Stimulated activated CD4-positive, alpha-beta T cell treated with anti-CD3 and anti-CD28 coated beads, Interleukin-2, amount 100 ng/mL, for 4 hours (primary cell): Measurements from ENCODE around the gene HEYL.
"Not testable (repeated sequence)": the region's sequence is repeated elsewhere in the genome, so short reads cannot be mapped to it uniquely, and the experiment has no call there.

ENCODE experiments used
- DNase-seq: peaks from one replicate; pipeline ENCODE4 v3.0.0-alpha.2; 2020; ENCODE audit warnings: low read depth

Gene HEYL

GRCh38 chr1:39635871-39636210, 3.6 kb downstream of the HEYL start:
- no peak for DNase-seq

GRCh38 chr1:39635205-39635870, 4.1 kb downstream of the HEYL start:
- no peak for DNase-seq

GRCh38 chr1:39633422-39633821, 6.0 kb downstream of the HEYL start:
- DNase-seq: no peak

GRCh38 chr1:39632682-39633417, 6.6 kb downstream of the HEYL start:
- DNase-seq: no peak

DNA sequence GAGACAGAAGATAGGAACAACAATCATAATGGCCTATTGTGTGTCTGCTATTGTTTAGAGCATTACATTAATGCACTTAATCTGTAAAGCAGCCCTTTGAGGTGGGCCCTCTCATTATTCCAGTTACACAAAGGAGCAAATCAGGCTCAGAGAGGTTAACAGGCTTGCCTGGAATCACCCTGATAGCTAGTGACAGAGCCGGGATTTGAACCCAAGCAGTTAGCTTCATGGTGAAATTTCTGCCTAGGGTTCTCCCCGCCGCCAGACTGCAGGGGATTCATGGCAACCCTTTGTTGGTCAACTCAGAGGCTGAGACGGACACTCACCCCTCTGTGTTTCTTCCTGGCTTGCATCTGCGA, 7.1 kb downstream of the HEYL start:
- DNase-seq: no peak

- DNase-seq: no peak
Measured at GRCh38 chr1:39631361-39632322, 7.8 kb downstream of the HEYL start.

- DNase-seq: no peak
Measured at GRCh38 chr1:39628807-39629350, 10.6 kb downstream of the HEYL start.

- DNase-seq: no peak
Measured at GRCh38 chr1:39626646-39627045, 12.8 kb downstream of the HEYL start.

DNA sequence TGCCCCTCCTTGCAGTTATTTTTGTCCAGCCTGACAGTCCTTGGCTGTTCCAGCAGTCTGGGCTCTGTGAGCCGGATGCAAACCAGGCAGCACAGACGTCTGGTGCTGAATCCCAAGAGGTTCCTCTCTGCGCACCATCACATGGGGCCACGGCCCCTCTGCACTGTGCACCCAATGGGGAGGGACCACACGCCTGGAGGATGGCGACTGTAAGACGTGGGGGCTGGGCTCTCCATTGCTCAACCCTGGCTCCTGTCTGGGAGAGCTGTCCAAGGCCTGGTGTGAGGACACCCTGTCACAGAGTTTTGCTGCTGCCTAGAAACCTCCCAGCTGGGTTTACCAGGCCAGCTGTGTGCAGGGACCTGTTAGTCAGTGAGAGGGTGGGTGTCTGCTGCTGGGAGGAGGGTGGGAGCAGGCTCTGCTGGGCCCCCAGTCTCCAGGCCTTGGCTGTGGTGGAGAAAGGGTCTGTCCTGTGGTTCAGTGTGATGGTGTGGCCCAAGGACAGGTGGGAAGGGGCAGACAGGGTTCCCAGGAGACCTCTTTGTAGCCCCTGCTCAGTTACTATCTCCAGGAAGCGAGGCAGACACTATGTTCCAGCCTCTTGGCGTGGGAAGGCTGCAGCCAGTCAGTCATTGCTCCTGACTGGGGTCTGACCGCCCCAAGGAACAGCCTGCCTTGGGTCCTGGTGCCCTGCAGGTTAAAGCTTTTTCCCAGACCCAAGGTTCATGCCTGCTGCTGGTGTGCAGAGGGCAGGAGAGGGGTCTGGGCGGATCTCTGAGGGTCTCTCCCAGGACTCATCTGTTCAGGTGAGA, 13.8 kb downstream of the HEYL start:
- no peak for DNase-seq

GRCh38 chr1:39625009-39625408, 14.4 kb downstream of the HEYL start:
- no peak for DNase-seq

DNA sequence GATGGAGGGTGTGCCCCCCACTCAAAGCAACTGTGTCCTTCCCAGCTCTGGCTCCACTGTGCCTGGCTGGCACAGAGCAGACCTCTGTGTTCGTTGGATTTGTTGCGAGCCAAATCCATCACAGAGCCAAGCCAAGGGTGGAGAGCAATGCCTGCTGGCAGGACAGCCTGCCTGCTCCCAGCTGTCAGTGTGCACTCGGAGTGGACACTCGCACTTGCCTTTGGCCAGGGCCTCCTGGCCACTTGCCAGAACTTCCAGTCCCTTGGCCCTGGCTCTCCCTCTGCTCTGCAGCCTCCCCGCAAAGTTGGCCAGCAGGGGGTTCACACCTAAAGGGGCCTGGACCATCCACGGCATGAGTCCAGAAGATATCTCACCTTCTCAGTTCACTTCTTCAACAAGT, 16.4 kb downstream of the HEYL start:
- no peak for DNase-seq

DNA sequence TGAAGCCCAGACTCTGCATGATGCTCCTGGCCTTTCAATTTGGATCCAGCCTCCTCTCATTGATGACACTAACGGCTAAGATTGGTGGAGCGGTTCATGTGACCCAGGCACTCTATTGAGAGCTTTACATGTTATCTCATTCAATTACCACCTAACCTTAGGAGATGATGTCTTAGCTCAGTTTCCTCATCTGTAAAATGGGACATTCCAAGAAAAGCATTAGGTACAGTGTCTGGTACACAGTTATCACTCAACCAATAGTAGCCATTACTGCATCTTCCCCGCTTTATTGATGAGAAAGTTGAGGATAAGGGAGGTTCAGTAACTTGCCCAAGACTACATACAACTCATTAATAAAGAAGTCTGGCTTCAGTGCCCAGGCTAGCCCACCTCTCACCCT, 17.0 kb downstream of the HEYL start:
- no peak for DNase-seq

DNA sequence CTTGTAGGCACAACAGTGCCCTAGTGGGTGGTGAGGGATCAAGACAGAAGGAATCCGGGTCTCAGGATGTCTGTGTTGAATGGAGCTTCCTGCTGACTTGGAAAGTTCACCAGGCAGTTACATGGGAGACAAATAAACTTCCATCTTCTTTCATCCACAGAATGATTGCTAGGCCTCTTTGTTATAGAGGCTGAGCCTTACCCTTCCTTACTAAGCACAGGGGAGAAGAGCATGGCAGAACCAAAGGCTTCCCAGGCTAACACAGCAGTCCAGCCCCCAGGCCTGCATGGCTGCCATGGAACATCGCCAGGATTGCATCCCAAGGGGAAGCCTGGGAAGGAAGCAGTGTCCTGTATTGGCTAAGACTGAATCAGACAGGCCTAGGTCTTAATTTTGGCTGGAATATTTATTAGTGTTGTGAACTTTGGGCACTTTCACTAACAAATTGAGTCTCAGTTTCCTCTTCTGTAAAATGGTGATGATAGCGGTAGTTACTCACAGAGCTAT, 18.7 kb downstream of the HEYL start:
- no peak for DNase-seq

GRCh38 chr1:39617488-39618049, 21.9 kb downstream of the HEYL start:
- no peak for DNase-seq

GRCh38 chr1:39615086-39615673, 24.3 kb downstream of the HEYL start:
- DNase-seq: no peak

- no peak for DNase-seq
Measured at GRCh38 chr1:39614488-39614887, 25.0 kb downstream of the HEYL start.

DNA sequence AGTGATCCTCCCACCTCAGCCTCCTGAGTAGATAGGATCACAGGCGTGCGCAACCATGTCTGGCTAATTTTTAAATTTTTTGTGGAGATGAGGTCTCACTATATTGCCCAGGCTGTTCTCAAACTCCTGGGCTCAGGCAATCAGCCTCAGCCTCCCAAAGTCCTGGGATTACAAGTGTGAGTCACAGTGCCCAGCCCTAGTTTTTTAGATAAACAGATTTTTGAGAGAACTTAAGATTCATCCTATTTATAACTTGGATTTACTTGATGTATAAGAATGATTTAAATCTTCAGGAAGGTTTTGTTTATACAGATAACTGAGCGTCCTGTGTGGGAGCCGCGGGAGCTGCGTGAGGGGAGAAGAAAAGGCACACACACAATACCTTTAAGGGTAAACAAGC, 26.2 kb downstream of the HEYL start:
- DNase-seq: no peak

GRCh38 chr1:39609618-39610331, 29.7 kb downstream of the HEYL start:
- DNase-seq: peak; percentile 65

DNA sequence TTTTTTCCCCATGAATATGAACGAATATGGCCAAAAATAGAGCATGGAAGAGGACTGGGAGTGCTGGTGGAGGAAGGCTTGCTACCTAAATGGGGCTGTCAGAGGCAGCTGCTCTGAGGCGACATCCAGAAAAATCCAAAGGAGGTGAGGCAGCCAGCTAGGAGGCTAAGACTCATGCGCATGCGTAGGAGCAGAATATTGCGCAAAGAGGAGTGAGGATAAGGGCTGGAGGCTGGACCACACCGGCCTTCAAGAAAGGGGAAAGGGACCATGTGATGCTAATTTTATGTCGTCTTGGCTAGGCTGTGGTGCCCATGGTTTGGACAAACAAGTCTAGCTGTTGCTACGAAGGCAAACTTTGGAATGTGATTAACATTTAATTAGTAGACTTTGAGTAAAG, 30.5 kb downstream of the HEYL start:
- DNase-seq: no peak

GRCh38 chr1:39603677-39604076, 35.8 kb downstream of the HEYL start:
- DNase-seq: not testable (repeated sequence)
